Hepatocyte (in vitro differentiated cells): Measurements from ENCODE around the gene STK32B.

Experiments
- CTCF ChIP-seq: fragments of 200-600 bp; sonication (generic); IDR thresholded peaks from 2 replicates; pipeline ENCODE4 v1.5.1; 2016; ENCODE audit warnings: antibody characterized with exemption, mild to moderate bottlenecking; ENCODE audit not compliant: poor library complexity
- EZH2phosphoT487 ChIP-seq: fragments of 200-600 bp; sonication (generic); IDR thresholded peaks from one replicate; pipeline ENCODE4 v1.6.1; 2018; ENCODE audit warnings: antibody characterized with exemption, mild to moderate bottlenecking, low read depth, moderate library complexity; ENCODE audit not compliant: unreplicated experiment, severe bottlenecking

GRCh38 chr4:5162909-5163508, 111.7 kb downstream of the STK32B start:
- TF ChIP-seq CTCF = no peak
- TF ChIP-seq EZH2phosphoT487 = no peak
